HT-29 (cell line): Measurements from ENCODE around the gene DIP2B. TPM values are rescaled to one million over a fixed set of nuclear protein-coding genes. Genes with fewer than 3 reads are reported as not detected.
"Not testable (repeated sequence)": the region's sequence is repeated elsewhere in the genome, so short reads cannot be mapped to it uniquely, and the experiment has no call there.

ENCODE experiments used
- DNase-seq: peaks from one replicate; pipeline ENCODE4 v3.0.0-alpha.2; 2015; ENCODE audit warnings: low spot score
- total RNA-seq: library from RNA; depleted of rRNA; stranded (reverse); fragments of >200 nt; shearing (Covaris generic); gene quantifications from 2 replicates; pipeline ENCODE4 v1.2.3, GENCODE V29; 2014

Gene DIP2B
- total RNA-seq, 1 experiment from 2014 or later = 21.4 TPM

DNA sequence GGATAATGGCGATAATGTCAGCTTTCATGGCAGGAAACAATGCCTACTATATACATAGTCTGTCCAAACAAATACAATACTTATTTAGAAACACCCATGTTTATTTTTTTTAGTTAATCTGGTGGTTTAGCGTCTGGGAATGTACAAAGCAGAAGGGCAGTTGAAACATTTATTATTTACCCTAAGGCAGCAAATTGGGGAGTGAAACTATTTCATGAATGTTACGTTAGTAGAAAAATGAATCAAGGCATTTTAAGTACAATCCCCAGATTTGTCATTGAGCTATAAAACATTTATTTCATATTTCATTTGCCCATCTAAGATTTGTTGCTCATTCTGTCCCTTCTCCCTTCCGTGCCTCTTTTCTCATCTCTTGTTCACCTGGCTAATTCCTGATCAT, 172.0 kb downstream of the DIP2B start:
- DNase-seq = no peak

DNA sequence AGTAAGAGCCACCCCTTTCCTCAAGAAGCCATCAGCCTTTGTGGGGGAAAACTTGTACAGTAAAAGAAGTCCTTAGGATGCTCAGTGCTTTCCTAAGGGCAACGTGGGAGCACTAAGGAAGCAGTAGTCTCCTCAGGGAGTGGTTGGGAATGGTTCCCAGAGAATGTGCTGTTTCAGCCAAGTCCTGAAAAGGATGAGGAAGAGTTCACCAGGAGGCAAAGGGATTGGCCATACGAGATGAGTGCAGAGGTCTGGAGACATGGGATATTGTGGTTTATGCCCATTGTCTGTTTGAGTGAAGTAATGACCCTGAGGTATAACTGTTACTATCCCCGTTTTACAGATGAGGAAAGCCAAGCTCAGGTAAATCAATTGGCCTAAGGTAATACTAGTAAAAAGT, 173.1 kb downstream of the DIP2B start:
- DNase-seq = no peak

DNA sequence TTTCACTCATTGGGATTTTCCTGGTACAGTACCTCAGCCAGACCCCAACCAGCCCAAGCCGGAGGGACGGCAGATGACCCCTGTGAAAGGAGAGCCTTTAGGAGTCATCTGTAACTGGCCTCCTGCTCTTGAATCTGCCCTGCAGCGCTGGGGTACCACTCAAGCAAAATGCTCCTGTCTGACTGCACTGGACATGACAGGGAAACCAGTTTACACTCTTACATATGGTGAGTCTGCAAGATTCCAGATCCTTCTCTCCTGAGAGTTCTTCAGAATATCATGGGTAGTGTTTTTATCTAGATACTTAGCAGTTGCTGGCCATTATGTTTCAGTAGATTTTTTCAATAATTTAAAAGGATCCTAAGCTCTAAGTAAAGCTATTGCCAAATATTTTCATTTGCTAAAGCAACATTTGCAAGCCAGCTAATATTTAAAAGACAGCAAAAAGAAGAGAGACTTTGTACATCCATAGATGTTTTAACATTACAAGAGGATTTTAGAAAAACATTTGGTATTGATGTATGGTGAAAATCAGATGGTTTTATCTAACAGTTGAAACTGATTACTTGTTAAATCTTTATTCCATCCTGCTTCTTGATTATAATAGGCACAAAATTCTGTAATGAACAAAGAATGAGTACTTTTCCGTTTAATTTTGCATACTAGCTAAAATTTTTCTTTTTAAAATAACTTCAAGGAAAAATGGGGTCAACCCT, 174.0 kb downstream of the DIP2B start:
- no peak for DNase-seq

DNA sequence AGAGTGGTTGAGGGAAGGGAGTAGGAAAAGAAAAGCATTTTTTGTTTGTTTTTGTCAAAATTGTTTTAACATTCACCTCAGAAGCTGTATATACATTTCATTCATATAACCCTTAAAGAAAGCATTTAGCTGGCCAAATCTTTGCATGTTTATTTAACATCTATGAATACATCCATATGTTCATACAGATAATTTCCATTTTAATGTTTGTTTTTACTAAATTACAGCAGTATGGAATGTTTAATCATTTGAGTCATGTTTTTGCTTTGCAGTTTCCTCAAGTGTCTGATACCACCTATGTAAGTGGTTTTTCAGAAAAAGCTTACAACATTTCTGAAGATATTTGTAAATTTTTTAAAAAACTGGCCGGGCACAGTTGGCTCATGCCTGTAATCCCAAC, 174.8 kb downstream of the DIP2B start:
- no peak for DNase-seq

DNA sequence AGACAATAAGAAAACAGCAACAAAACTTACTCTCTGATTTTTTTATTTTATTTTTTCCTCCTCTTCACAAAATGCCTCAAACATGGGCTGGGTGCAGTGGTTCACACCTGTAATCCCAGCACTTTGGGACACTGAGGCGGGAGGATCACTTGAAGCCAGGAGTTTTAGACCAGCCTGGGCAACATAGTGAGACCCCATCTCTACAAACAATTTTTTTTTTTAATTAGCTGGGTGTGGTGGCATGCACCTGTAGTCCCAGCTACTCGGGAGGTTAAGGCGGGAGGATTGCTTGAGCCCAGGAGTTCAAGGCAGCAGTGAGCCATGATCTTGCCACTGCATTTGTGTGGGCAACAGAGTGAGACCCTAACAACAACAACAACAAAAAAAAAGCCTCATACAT, 176.3 kb downstream of the DIP2B start:
- not testable (repeated sequence) for DNase-seq

DNA sequence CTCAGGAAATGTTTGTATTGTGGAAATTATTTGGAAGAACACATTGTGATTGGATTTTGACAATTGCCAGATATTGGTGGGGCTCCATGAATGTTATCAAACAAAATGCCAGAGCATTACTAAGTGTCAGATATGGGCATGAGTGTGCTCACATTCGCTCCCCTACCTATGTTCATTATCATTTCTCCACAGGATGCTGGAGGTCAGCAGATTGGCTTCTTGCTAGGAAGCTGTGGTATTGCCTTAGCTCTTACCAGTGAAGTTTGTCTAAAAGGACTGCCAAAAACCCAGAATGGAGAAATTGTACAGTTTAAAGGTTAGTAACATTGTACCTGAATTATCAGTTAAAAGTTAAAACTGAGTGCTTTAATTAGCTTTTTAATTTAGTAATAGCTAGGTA, 180.9 kb downstream of the DIP2B start:
- no peak for DNase-seq

DNA sequence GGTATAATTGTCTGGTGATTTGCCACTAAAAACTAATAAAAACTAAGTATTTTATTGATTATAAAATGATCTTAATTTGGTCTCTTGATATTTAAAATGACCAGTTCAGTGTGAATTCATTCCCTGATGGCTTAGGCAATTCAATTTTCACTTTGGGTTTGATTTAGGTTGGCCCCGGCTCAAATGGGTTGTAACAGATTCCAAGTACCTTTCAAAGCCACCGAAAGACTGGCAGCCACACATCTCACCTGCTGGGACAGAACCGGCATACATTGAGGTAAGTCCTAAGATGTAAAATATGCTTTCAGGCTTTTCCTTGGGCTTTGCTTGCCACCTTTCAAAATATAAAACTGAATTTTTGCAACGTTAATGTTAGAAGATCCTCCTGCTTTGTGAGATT, 181.6 kb downstream of the DIP2B start:
- DNase-seq = no peak

DNA sequence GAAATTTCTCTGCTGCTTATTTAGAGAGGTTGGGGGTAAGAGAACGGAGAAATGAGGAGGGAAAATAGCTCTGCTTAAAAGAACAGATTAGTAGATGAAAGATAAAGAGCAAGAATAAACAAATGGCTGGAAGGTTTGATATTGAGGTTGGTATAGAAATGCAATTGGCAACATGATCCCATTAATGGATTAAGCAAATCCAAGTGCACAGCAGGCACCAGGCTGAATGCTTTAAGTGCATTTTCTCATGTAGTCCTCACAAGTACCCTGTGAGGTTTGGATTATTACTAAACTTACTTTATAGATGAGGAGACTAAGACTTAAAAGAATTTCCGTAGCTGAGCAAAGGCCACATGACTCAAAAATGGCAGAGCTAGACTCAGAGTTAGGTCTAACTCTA, 182.2 kb downstream of the DIP2B start:
- no peak for DNase-seq

DNA sequence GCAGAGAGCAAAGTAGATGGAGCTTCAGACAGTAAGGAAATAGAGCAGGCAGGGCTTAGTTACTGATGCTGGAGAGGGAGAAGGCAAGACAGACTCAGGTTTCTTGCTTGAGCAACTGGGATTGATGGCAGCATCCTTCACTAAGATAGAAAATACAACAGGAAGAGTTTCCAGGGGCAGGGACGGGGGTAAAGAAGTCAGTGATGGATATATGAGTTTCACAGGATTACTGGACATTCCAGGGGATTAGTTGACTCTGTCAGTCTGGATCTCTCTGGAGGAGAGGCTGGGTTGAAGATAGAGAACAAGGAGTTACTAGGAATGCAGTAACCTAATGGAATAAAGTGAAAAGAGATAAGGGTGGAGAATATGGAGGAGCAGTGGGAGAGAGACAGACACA, 184.7 kb downstream of the DIP2B start:
- DNase-seq = no peak

DNA sequence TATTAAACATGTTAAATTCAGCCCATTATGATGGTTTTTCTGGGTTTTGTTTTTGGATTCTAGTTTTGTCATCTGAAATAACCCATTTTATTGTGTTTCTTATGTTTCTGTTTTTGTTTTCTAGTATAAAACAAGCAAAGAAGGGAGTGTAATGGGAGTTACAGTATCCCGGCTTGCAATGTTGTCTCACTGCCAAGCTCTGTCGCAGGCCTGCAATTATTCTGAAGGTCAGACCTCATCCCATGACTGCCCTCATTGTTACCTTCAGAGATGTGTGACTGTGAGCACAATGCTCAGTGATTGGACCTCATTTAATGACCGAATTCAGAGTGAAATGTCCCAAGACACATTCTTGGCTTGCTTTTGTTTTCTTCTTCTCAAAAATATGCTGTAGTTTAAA, 186.1 kb downstream of the DIP2B start:
- no peak for DNase-seq

DNA sequence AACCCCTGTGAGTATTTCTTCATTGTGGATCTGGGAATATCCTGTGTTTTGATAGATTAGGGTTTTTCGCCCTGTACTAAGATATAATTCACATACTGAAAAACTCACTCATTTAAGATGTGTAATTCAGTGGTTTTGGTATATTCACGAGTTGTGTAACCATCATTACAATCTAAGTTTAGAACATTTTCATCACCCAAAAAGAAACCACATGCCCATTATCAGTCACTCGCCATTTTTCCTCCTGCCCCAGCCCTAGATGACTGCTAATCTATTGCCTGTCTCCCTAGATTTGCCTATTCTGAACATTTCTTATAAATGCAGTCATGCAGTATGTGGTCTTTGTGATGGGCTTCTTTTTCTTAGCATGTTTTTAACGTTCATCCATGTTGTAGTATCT, 191.2 kb downstream of the DIP2B start:
- no peak for DNase-seq

DNA sequence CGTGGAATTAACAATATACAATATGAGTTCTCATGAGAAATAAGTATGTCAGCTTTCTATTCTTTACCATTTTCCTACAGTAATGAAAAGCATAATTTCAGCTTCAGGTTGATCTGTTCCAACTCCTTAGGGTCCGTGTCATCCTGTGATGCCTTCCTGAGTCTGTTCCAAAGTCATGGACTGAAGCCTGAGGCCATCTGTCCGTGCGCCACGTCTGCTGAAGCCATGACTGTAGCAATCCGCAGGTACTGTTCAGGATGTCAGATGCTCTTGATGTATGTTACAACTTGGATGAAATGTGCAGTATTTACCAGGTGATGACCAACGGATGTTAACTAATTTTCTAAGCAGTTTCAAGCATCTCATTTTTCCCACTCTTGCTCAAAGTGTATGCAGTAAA, 192.1 kb downstream of the DIP2B start:
- DNase-seq = no peak

DNA sequence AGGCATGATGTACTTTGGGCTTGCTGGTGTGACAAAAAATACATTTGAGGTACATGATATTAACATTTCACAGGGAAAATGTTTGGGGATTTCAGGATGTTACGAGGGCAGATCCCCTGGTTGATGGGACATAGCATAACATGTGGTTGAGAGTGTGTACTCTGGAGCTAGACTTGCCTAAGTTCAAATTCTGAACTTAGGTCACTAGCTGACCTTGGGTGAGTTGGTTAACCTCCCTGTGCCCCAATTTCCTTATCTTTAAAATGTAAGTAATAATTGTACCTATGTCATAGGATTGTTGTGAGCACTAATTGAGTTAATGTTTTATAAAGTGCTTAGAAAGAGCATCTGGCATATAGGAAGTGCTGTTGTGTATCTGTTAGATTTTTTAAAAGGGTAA, 194.4 kb downstream of the DIP2B start:
- DNase-seq = no peak

DNA sequence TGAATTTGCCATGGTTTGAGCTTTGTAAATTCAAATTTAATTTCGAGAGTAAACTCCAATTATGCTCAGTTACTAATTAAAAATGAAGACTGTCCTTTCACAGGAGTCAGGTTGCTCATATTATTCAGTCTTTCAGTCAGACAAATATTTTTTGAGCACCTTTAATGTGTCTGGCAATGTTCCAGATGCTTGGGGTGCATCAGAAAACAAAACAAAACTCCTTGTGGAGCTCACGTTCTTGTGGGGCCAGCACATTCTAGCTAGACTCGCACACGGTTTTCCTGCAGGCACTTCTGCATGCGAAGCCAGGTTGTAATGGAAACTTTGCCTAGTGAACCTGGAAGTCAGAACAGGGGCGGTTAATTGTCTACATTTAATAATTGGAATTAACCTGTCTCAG, 195.2 kb downstream of the DIP2B start:
- DNase-seq = no peak

DNA sequence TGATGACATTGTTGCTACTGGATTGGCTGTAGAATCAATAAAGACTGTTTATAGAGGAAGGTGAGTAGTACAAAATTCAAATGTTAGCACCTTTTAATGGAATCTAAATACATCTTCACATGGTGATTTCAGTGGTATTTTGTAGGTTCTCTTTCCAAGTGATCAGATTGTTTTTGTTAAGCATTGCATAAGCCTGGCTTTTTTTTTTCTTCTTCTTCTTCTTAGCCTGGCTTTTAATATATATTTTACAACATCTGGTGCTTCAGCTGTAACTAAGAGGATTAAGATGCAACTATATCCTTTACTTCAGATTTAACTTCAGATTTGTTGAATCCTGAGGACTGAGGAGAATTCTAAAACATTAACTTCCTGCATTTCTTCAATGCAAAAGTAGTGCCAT, 201.8 kb downstream of the DIP2B start:
- no peak for DNase-seq

DNA sequence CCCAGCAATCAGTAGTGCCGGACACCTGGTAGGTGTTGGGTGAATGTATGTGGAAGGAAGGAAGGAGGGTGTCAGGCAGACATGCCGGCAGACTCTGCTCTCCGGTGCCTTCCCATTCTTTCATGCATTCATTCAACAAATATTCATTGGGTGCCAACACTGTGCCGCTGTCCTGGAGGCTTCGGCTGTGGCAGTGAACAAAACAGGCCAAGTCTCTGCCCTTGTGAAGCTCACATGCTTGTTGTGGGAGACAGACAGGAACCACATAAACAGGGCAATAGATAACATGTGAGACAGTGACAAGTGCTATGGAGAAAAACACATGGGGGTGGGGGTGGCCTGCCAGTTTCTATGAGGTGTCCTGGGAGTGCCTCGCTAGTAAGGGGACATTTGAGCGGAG, 202.6 kb downstream of the DIP2B start:
- no peak for DNase-seq

DNA sequence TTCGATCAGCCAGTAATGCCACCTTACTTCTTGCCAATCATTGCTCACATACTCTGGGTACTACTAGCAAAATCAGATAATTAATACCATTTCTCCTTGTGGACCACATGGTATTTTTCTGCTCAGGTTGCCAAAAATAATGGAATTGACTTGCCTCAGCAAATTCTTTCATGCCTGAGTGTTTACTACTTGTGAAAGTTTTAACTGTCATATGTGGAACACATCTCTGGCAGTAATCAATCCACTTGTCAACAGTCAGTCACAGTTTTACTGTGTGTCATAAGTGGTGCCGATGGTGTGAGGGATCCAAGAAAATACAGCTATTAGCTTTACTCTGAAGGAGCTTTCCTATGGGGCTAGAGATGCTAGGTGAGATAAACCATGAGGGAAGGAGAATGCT, 203.8 kb downstream of the DIP2B start:
- DNase-seq = no peak

DNA sequence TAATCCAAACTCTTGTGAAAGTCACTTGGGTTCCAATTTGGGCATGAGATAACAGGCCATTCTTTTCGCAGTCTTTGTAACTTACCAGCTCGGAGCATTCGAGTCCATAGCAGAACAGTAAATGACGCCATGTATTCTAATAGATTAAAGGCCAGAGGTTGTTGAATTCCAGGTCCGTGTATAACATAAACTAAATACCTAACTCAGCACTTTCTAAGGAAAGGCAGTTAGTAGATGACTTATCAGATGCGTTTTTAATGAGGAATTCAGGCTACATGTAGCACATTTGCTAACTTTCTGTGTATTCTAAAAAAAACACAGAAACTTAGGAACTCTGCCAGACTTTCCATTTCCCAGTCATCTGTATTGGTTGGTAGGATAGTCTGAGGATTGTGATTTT, 206.3 kb downstream of the DIP2B start:
- no peak for DNase-seq

DNA sequence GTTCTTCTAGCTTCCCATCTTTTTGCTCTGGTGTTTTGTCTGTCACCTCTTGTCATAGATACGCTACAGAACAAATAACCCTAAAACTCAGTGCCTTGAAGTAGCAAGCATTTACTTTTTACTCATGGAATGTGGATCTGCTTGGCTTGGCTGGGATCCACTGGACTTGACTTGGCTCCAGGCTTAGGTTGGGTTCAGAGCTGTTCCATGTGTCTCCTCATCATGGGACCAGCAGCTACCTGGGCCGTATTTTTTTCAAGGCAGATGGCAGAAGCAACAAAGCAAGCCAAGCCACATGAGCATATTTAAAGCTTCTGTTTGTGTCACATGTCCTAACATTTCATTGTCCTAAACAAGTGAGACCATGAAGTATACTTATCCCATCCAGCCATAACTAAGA, 210.4 kb downstream of the DIP2B start:
- DNase-seq = no peak

DNA sequence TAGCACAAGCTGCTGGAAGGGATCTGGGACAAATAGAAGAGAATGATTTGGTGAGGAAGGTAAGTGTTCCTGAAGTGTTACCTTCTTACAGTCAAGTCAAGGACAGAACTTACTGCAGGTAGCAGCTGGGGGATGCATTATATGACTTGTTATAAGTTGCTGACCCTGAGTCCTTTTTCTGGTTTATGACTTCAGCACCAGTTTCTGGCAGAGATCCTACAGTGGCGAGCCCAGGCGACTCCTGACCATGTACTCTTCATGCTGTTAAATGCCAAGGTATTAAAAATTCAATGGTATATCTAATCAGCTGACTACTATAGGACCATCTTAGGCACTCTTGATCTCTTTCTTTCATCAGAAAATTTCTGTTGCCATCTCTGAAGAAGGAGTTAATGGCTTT, 214.0 kb downstream of the DIP2B start:
- no peak for DNase-seq

DNA sequence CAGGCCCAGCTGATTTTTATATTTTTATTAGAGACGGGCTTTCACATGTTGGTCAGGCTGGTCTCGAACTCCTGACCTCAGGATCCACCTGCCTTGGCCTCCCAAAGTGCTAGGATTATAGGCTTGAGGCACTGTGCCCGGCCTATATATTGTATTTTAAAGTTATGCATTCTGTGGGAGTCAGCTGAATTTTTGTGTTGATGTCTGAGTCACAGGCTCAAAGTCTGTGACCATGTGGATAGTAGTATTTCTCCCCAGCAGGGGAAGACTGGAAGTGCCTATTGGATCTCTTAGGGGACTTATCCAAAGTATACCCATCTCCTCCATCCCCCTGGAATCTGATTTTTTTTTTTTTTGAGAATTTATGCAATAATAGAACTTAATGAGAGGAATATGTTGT, 215.3 kb downstream of the DIP2B start:
- no peak for DNase-seq

DNA sequence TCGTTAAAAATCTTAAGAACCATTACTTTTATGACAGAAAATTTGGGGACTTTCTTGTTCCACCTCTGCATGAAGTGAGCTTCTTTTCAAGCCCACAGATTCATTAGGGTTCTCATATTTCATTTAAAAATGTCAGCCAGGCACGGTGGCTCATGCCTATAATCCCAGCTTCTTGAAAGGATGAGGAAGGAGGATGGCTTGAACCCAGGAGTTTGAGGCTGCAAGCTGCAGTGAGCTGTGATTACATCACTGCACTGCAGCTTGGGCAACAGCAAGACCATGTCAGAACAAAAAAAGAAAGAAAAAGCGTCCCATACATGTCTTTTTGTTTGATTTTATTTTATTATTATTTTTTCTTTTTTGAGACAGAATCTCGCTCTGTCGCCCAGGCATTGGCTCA, 215.7 kb downstream of the DIP2B start:
- no peak for DNase-seq

DNA sequence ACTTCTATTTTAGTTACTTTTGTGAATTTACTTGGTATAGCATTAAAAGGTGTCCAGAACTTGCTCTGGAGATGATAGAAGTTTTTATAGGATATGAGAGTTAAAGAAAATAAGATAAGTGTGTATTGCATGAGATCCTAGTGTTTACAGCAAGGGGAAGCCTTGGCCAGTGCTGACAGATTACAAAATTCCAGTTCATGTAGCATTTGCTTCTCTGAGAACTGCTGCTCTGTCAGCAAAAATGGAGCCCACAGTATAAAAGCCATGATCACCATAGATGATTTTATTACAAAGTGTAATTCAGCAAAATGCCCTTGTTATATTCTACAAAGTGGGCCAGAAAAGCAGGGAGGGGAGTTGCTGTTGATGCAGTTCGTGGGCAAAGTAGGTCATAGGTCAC, 219.1 kb downstream of the DIP2B start:
- DNase-seq = no peak
